Muscle layer of colon (tissue), 2 donors: Measurements from ENCODE around the gene ANKRD17.
"Not testable (repeated sequence)": the region's sequence is repeated elsewhere in the genome, so short reads cannot be mapped to it uniquely, and the experiment has no call there.

ENCODE experiments used
- H3K27ac ChIP-seq: one replicate; pipeline ENCODE4 v1.7.0; 2013; ENCODE audit warnings: low read depth, mild to moderate bottlenecking, low read length, moderate library complexity
- H3K27me3 ChIP-seq, 2 donors: one replicate each; pipeline ENCODE4 v1.7.0; 2013; ENCODE audit warnings: low read length in 2 of 2, mild to moderate bottlenecking in 2 of 2; ENCODE audit not compliant: insufficient read depth in 2 of 2, control insufficient read depth in 1 of 2
- H3K36me3 ChIP-seq: one replicate; pipeline ENCODE4 v1.7.0; 2013; ENCODE audit warnings: mild to moderate bottlenecking, low read length; ENCODE audit not compliant: insufficient read depth
- H3K4me1 ChIP-seq: one replicate; pipeline ENCODE4 v1.7.0; 2013; ENCODE audit warnings: mild to moderate bottlenecking, low read length; ENCODE audit not compliant: insufficient read depth
- H3K4me3 ChIP-seq, 2 donors: one replicate each; pipeline ENCODE4 v1.7.0; 2013; ENCODE audit warnings: low read length in 2 of 2, low read depth in 1 of 2, mild to moderate bottlenecking in 1 of 2, moderate library complexity in 1 of 2
- H3K9ac ChIP-seq: one replicate; pipeline ENCODE4 v1.7.0; 2013; ENCODE audit warnings: low read length
- H3K9me3 ChIP-seq: one replicate; pipeline ENCODE4 v1.7.0; 2013; ENCODE audit warnings: mild to moderate bottlenecking, low read length
- donor health status: abdominal sarcoma.
- donor health status: Adenocarcinoma of cecum.

The ANKRD17 gene

GRCh38 chr4:73221734-73222133 is 36.9 kb downstream of the ANKRD17 start:
- Histone ChIP-seq H3K4me1 (peaks cover 18% of the 10 kb centered on the region), H3K27ac (no peak overlapping the region), H3K36me3 (no peaks in the 10 kb centered on the region), H3K9ac (no peak overlapping the region), H3K9me3 (no peaks in the 10 kb centered on the region), H3K27me3 (no peaks in the 10 kb centered on the region), H3K4me3 (no peak overlapping the region)

- Histone ChIP-seq H3K27ac (no peak overlapping the region), H3K4me3 (no peak overlapping the region), H3K36me3 (no peaks in the 10 kb centered on the region), H3K9ac (no peak overlapping the region), H3K4me1 (peaks cover 18% of the 10 kb centered on the region), H3K9me3 (no peaks in the 10 kb centered on the region), H3K27me3 (no peaks in the 10 kb centered on the region)
Measured at GRCh38 chr4:73220815-73221214, 37.8 kb downstream of the ANKRD17 start.

GRCh38 chr4:73213916-73214653 is 44.5 kb downstream of the ANKRD17 start:
- Histone ChIP-seq H3K4me1 (no peaks in the 10 kb centered on the region), H3K27ac (no peak overlapping the region), H3K9me3 (no peaks in the 10 kb centered on the region), H3K36me3 (no peaks in the 10 kb centered on the region), H3K27me3 (no peaks in the 10 kb centered on the region), H3K9ac (no peak overlapping the region), H3K4me3 (no peak overlapping the region)

GRCh38 chr4:73212982-73213730 is 45.4 kb downstream of the ANKRD17 start:
- Histone ChIP-seq H3K9me3 (no peaks in the 10 kb centered on the region), H3K27ac (no peak overlapping the region), H3K27me3 (no peaks in the 10 kb centered on the region), H3K36me3 (no peaks in the 10 kb centered on the region), H3K4me3 (no peak overlapping the region), H3K9ac (no peak overlapping the region), H3K4me1 (no peaks in the 10 kb centered on the region)

GRCh38 chr4:73211968-73212367 is 46.6 kb downstream of the ANKRD17 start:
- Histone ChIP-seq H3K36me3 (no peaks in the 10 kb centered on the region), H3K4me3 (no peak overlapping the region), H3K27ac (no peak overlapping the region), H3K9me3 (no peaks in the 10 kb centered on the region), H3K9ac (no peak overlapping the region), H3K4me1 (no peaks in the 10 kb centered on the region), H3K27me3 (no peaks in the 10 kb centered on the region)

- H3K36me3 ChIP-seq, result no peaks in the 10 kb centered on the region
- H3K4me1 ChIP-seq, result no peaks in the 10 kb centered on the region
- no peak overlapping the region for H3K9ac ChIP-seq
- no peak overlapping the region for H3K27ac ChIP-seq
- no peaks in the 10 kb centered on the region for H3K9me3 ChIP-seq
- no peak overlapping the region for H3K4me3 ChIP-seq
- H3K27me3 ChIP-seq, result no peaks in the 10 kb centered on the region
Measured at GRCh38 chr4:73208376-73208775, 50.2 kb downstream of the ANKRD17 start.

- H3K27ac ChIP-seq, result no peak overlapping the region
- no peak overlapping the region for H3K4me3 ChIP-seq
- H3K9me3 ChIP-seq, result no peaks in the 10 kb centered on the region
- no peaks in the 10 kb centered on the region for H3K4me1 ChIP-seq
- no peaks in the 10 kb centered on the region for H3K36me3 ChIP-seq
- no peak overlapping the region for H3K9ac ChIP-seq
- H3K27me3 ChIP-seq, result no peaks in the 10 kb centered on the region
Measured at GRCh38 chr4:73206236-73206635, 52.4 kb downstream of the ANKRD17 start.

- Histone ChIP-seq H3K9me3 (no peaks in the 10 kb centered on the region), H3K4me3 (no peak overlapping the region), H3K9ac (no peak overlapping the region), H3K4me1 (no peaks in the 10 kb centered on the region), H3K27ac (no peak overlapping the region), H3K36me3 (no peaks in the 10 kb centered on the region), H3K27me3 (no peaks in the 10 kb centered on the region)
Measured at GRCh38 chr4:73205482-73205881, 53.1 kb downstream of the ANKRD17 start.

- H3K4me3 ChIP-seq, H3K36me3 ChIP-seq, H3K27me3 ChIP-seq, H3K9me3 ChIP-seq, H3K27ac ChIP-seq, H3K9ac ChIP-seq, H3K4me1 ChIP-seq: not testable (repeated sequence)
Measured at GRCh38 chr4:73203976-73204375, 54.6 kb downstream of the ANKRD17 start.

GRCh38 chr4:73197220-73197619 is 61.4 kb downstream of the ANKRD17 start:
- H3K9me3 ChIP-seq, result no peaks in the 10 kb centered on the region
- peaks cover 5% of the 10 kb centered on the region for H3K4me1 ChIP-seq
- H3K4me3 ChIP-seq, result no peak overlapping the region
- no peak overlapping the region for H3K27ac ChIP-seq
- no peak overlapping the region for H3K9ac ChIP-seq
- no peaks in the 10 kb centered on the region for H3K27me3 ChIP-seq
- no peaks in the 10 kb centered on the region for H3K36me3 ChIP-seq

GRCh38 chr4:73194064-73194463 is 64.5 kb downstream of the ANKRD17 start:
- Histone ChIP-seq H3K36me3 (no peaks in the 10 kb centered on the region), H3K9ac (no peak overlapping the region), H3K4me1 (no peaks in the 10 kb centered on the region), H3K27ac (no peak overlapping the region), H3K27me3 (no peaks in the 10 kb centered on the region), H3K9me3 (no peaks in the 10 kb centered on the region), H3K4me3 (no peak overlapping the region)

- no peak overlapping the region for H3K27ac ChIP-seq
- no peaks in the 10 kb centered on the region for H3K36me3 ChIP-seq
- H3K27me3 ChIP-seq, result no peaks in the 10 kb centered on the region
- H3K4me1 ChIP-seq, result no peaks in the 10 kb centered on the region
- H3K9ac ChIP-seq, result no peak overlapping the region
- no peaks in the 10 kb centered on the region for H3K9me3 ChIP-seq
- H3K4me3 ChIP-seq, result no peak overlapping the region
Measured at GRCh38 chr4:73193659-73194058, 64.9 kb downstream of the ANKRD17 start.
